Erythroblast (primary cell): Measurements from ENCODE around the gene ARMC9.

ENCODE experiments used
- GATA1 ChIP-seq: IDR thresholded peaks from 2 replicates; pipeline ENCODE4 v1.6.1; 2011; ENCODE audit warnings: low read depth, mild to moderate bottlenecking, control low read depth, low read length, moderate library complexity
- POLR2A ChIP-seq: IDR thresholded peaks from 2 replicates; pipeline ENCODE4 v1.6.1; 2011; ENCODE audit warnings: mild to moderate bottlenecking, low read length

DNA sequence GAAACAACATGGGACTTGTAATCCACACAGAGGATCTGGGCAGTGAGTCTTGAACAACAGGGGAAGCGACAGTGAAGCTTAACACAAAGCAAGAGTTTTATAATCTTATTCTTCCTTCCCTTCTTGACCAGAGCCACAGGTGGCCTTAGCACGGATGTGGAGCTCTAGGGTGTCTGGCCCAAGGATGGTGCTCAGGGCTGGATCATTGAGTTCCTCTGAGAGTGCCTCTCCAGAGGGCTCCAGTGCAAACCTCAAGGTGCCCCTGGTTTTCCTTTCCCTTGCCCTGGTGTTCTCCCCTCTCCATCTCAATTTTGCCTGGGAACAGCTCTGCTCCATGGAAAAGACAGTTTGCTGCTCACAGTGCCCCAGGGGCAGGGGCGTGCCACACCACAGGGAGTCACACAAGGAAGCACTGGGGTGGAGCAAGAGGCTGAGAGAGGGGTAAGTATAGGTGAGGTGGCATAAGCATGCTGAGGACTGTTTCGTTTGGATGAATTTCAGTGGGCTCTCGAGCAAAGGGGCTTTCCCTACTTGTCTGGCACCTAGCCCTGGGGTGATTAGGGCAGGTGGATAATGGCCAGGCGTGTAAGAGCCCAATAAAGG lies 108.5 kb downstream of the ARMC9 start:
- TF ChIP-seq POLR2A = no peak
- TF ChIP-seq GATA1 = no peak
